ENCODE measurements around the gene RABEP1.

RABEP1 gene

DNA sequence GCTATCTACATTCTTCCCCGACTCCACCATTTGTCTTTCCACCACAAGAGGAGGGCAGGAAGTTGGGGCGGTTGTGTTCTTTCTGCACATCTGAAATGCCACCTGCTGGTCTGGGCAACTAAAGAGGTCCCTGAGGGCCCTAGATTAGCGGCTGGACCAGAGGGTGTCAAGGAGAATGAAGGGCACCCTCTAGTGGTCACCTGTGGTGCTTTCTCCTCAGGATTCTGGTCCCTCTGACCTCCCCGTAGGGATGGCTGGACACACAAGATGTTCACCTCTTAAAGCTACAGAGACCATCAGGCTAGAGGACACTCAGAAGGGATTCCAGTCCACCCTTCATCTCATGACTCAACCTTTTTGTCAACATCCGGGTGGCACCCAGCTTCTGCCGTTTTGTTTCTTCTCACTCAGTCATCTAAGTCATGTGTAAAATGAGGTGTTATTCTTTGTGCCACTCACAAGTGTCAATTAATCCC is 44.5 kb upstream of the RABEP1 start:
- TF ChIP-seq TAF1 (IDR thresholded peaks at IDR 0.05; ENCODE audit: borderline replicate concordance, insufficient read depth, low read length) (no peak), FOXP2 (optimal IDR thresholded peaks at IDR 0.05; ENCODE audit: borderline replicate concordance, extremely low read depth, extremely low read length, insufficient read depth) (no peak), POLR2AphosphoS5 (IDR thresholded peaks at IDR 0.05; ENCODE audit: low read depth, low read length) (no peak)
- TF ChIP-seq, protein P1, sequence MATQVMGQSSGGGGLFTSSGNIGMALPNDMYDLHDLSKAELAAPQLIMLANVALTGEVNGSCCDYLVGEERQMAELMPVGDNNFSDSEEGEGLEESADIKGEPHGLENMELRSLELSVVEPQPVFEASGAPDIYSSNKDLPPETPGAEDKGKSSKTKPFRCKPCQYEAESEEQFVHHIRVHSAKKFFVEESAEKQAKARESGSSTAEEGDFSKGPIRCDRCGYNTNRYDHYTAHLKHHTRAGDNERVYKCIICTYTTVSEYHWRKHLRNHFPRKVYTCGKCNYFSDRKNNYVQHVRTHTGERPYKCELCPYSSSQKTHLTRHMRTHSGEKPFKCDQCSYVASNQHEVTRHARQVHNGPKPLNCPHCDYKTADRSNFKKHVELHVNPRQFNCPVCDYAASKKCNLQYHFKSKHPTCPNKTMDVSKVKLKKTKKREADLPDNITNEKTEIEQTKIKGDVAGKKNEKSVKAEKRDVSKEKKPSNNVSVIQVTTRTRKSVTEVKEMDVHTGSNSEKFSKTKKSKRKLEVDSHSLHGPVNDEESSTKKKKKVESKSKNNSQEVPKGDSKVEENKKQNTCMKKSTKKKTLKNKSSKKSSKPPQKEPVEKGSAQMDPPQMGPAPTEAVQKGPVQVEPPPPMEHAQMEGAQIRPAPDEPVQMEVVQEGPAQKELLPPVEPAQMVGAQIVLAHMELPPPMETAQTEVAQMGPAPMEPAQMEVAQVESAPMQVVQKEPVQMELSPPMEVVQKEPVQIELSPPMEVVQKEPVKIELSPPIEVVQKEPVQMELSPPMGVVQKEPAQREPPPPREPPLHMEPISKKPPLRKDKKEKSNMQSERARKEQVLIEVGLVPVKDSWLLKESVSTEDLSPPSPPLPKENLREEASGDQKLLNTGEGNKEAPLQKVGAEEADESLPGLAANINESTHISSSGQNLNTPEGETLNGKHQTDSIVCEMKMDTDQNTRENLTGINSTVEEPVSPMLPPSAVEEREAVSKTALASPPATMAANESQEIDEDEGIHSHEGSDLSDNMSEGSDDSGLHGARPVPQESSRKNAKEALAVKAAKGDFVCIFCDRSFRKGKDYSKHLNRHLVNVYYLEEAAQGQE (IDR thresholded peaks at IDR 0.05; ENCODE audit: insufficient read depth in 1 of 2, low read depth in 2 of 2, low read length in 2 of 2): no peak

DNA sequence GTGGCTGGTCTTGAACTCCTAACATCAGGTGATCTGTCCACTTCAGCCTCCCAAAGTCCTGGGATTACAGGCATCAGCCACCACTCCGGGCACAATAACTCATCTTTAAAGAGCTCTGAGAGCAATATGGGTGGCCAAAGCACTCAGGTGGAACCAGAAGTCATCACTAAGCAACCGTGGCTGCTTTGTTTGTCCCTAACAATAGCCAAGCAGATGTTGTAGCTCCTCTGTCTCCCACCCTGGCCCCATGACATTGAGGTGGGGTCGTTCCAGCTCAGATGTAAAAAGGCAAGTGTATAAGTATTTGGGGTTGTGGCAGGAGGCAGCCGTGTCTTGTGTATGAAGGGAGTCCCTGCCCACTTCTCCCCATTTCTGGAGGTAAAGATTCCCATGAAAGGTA is 43.8 kb upstream of the RABEP1 start:
- TF ChIP-seq, protein P1 (IDR thresholded peaks at IDR 0.05; ENCODE audit: insufficient read depth in 1 of 2, low read depth in 2 of 2, low read length in 2 of 2): no peak
- no peak for TF ChIP-seq TAF1 (IDR thresholded peaks at IDR 0.05; ENCODE audit: borderline replicate concordance, insufficient read depth, low read length)
- TF ChIP-seq POLR2AphosphoS5 (IDR thresholded peaks at IDR 0.05; ENCODE audit: low read depth, low read length): no peak
- no peak for TF ChIP-seq SIN3A (IDR thresholded peaks at IDR 0.05; ENCODE audit: borderline replicate concordance, insufficient read depth, low read length)
- TF ChIP-seq FOXP2 (optimal IDR thresholded peaks at IDR 0.05; ENCODE audit: borderline replicate concordance, extremely low read depth, extremely low read length, insufficient read depth): no peak

DNA sequence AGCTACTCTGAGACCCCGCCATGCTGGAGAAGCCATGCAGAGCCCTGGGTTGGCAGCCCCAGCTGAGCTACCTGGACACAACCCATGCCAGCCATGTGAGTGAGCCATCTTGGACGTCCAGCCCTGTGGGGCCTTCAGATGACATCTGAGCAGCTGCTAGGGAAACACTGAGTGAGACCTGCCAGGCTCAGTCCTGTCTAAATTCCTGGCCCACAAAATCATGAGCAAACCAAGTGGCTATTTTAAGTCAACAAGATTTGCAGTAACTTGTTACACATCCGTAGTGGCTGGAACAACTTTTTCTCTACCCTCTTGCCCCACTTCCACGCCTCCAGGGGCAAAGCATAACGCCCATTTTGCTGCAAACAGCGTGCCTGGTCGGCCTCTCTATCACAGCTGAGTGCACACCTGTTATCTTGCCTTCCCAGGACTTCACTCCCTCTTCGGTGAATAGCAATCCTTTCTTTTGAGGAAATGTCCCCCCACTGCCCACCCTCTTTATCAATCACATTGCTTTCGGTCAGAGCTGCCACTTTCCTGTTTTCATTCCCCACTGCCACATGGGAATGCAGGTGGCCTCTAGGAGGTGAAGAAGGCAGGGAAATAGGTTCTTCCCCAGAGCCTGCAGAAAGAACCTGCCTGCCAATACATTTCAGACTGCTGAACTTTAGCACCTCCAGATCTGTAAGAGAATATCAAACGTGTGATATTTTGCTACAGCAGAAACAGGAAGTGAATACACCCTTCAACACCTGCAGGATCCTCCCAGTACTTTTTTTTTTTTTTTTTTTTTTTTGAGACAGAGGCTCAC is 40.0 kb upstream of the RABEP1 start:
- TF ChIP-seq POLR2AphosphoS5 (IDR thresholded peaks at IDR 0.05; ENCODE audit: low read depth, low read length): no peak
- TF ChIP-seq, protein P1 (IDR thresholded peaks at IDR 0.05; ENCODE audit: insufficient read depth in 1 of 2, low read depth in 2 of 2, low read length in 2 of 2): no peak
- no peak for TF ChIP-seq SIN3A (IDR thresholded peaks at IDR 0.05; ENCODE audit: borderline replicate concordance, insufficient read depth, low read length)
- TF ChIP-seq FOXP2 (optimal IDR thresholded peaks at IDR 0.05; ENCODE audit: borderline replicate concordance, extremely low read depth, extremely low read length, insufficient read depth): no peak
- TF ChIP-seq TAF1 (IDR thresholded peaks at IDR 0.05; ENCODE audit: borderline replicate concordance, insufficient read depth, low read length): no peak

DNA sequence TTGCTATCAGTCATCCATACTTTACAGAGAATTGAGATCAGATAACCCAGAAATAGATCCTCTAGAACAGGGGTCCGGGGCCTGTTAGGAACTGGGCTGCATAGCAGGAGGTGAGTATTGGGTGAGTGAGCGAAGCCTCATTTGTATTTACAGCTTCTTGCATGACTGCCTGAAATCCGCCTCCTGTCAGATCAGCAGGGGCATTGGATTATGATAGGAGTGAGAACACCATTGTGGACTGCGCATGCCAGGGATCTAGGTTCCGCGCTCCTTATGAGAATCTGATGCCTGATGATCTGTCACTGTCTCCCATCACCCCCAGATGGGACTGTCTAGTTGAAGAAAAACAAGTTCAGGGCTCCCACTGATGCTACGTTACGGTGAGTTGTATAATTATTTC is 34.5 kb upstream of the RABEP1 start:
- TF ChIP-seq SIN3A (IDR thresholded peaks at IDR 0.05; ENCODE audit: borderline replicate concordance, insufficient read depth, low read length) (no peak), POLR2AphosphoS5 (IDR thresholded peaks at IDR 0.05; ENCODE audit: low read depth, low read length) (no peak), FOXP2 (optimal IDR thresholded peaks at IDR 0.05; ENCODE audit: borderline replicate concordance, extremely low read depth, extremely low read length, insufficient read depth) (no peak), TAF1 (IDR thresholded peaks at IDR 0.05; ENCODE audit: borderline replicate concordance, insufficient read depth, low read length) (no peak)
- TF ChIP-seq, protein P1 (IDR thresholded peaks at IDR 0.05; ENCODE audit: insufficient read depth in 1 of 2, low read depth in 2 of 2, low read length in 2 of 2): no peak
